Measurements from ENCODE around the gene SNN. TPM values are rescaled to one million over a fixed set of nuclear protein-coding genes. Genes with fewer than 3 reads are reported as not detected.

The SNN gene
- total RNA-seq, 4 donors from 2014 or later = 34.6 to 40.3 (median 39.7) TPM

DNA sequence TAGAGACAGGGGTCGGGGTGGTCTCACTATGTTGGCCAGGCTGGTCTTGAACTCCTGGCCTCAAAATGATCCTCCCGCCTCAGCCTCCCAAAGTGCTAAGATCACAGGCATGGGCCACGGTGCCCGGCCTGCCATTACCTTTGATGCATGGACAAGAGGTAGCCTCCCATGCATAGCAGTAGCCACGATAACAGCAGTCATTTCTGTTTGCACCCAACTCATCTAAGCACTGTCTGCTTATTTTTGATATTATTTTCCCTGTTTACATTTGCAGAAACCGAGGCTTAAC is 37.5 kb upstream of the SNN start:
- TF ChIP-seq EP300 (IDR thresholded peaks at IDR 0.05) = no peak
- no peak for TF ChIP-seq POLR2AphosphoS5 (IDR thresholded peaks at IDR 0.05)
- TF ChIP-seq, protein P1, sequence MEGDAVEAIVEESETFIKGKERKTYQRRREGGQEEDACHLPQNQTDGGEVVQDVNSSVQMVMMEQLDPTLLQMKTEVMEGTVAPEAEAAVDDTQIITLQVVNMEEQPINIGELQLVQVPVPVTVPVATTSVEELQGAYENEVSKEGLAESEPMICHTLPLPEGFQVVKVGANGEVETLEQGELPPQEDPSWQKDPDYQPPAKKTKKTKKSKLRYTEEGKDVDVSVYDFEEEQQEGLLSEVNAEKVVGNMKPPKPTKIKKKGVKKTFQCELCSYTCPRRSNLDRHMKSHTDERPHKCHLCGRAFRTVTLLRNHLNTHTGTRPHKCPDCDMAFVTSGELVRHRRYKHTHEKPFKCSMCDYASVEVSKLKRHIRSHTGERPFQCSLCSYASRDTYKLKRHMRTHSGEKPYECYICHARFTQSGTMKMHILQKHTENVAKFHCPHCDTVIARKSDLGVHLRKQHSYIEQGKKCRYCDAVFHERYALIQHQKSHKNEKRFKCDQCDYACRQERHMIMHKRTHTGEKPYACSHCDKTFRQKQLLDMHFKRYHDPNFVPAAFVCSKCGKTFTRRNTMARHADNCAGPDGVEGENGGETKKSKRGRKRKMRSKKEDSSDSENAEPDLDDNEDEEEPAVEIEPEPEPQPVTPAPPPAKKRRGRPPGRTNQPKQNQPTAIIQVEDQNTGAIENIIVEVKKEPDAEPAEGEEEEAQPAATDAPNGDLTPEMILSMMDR (IDR thresholded peaks at IDR 0.05) = no peak
- TF ChIP-seq POLR2A (IDR thresholded peaks at IDR 0.05) = no peak
- no peaks in the 10 kb centered on the region for H3K9me3 ChIP-seq
- no peaks in the 10 kb centered on the region for H3K36me3 ChIP-seq
- WGBS, 2 donors (ENCODE audit: low coverage in 1 of 2) = 100% methylated on average over 2 of the region's 6 CpGs; no CpG with 5 or more reads in 1 of the 2 donors
- no peak for ATAC-seq
- H3K4me1 ChIP-seq = peaks cover 0 to 42% (median 11%) of the 10 kb centered on the region in 3 donors
- H3K4me3 ChIP-seq = no peak overlapping the region
- no peak overlapping the region for H3K27ac ChIP-seq
- H3K27me3 ChIP-seq = no peaks in the 10 kb centered on the region

DNA sequence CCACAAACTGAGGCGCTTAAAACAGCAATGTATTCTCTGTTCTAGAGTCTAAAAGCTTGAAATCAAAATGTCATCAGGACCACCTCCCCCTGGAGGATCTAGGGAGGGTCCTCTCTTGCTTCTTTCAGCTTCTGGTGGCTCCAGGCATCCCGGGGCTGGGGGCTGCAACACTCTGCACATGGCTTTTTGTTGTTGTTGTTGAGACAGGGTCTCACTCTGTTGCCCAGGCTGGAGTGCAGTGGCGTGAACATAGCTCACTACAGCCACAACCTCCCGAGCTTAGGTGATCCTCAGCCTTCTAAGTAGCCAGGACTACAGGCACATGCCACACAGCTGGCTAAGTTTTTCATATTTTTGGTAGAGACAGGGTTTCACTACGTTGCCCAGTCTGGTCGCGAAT is 37.0 kb upstream of the SNN start:
- WGBS, 2 donors (ENCODE audit: low coverage in 1 of 2) = 90 to 100% methylated on average over 2 to 3 of the region's 7 CpGs
- no peak for TF ChIP-seq POLR2AphosphoS5 (IDR thresholded peaks at IDR 0.05)
- no peak for TF ChIP-seq POLR2A (IDR thresholded peaks at IDR 0.05)
- TF ChIP-seq, protein P1 (IDR thresholded peaks at IDR 0.05) = no peak
- TF ChIP-seq EP300 (IDR thresholded peaks at IDR 0.05) = no peak
- Histone ChIP-seq H3K27me3 (no peaks in the 10 kb centered on the region), H3K27ac (no peak overlapping the region), H3K4me1 (peaks cover 0 to 42% (median 11%) of the 10 kb centered on the region in 3 donors), H3K36me3 (no peaks in the 10 kb centered on the region), H3K9me3 (no peaks in the 10 kb centered on the region), H3K4me3 (no peak overlapping the region)
- no peak for ATAC-seq

DNA sequence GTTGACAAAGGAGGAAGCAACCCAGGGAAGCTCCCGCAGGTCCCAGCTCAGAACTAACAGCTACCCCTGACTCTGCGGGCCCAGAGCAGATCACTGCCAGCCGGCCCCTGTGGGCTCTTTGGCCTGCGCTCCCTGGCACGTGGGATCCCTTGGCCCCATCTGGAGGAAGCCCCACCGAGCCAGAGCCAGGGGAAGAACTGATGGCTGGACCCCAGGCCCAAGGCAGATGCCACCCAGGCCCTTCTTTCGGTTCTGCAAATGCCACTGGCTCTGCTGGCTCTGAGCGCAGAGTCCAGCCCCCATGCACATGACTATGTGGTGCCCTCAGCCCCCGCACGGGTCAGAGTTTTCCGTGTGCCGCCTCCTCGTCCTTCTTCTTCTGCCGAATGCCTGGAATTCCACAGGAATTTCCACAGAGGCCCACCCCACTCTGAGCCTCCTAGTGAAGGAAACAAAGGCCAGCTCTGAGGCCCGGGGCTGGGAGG is 35.8 kb upstream of the SNN start:
- Histone ChIP-seq H3K4me3 (no peak overlapping the region), H3K9me3 (no peaks in the 10 kb centered on the region), H3K27ac (peak overlapping the region in 3 of 4 donors; percentile 68 to 79 (median 72)), H3K36me3 (no peaks in the 10 kb centered on the region), H3K27me3 (no peaks in the 10 kb centered on the region), H3K4me1 (peaks cover 0 to 42% (median 11%) of the 10 kb centered on the region in 3 donors)
- WGBS, 2 donors (ENCODE audit: low coverage in 1 of 2) = 0 to 72% methylated on average over 2 of the region's 15 CpGs
- TF ChIP-seq POLR2A (IDR thresholded peaks at IDR 0.05) (peak in 1 of 2 donors; percentile 12), POLR2AphosphoS5 (IDR thresholded peaks at IDR 0.05) (peak; percentile 79)
- TF ChIP-seq, protein P1 (IDR thresholded peaks at IDR 0.05) = no peak
- peak; percentile 72 for ATAC-seq

DNA sequence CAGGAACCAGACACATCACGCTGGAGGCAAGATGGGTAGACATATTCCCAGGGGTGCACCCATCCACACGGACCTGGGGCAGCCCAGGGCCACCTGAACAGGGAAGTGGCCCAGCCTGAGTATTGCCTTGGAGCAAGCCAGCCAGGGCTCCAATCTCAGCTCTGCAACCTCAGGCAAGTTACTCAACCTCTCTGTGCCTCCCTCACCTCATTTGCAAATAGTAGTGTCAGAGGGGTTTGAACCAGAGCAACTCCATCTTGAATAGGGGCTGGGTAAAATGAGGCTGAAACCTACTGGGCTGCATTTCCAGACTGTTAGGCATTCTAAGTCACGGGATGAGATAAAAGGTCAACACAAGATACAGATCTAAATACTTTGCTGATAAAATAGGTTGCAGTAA is 35.1 kb upstream of the SNN start:
- H3K36me3 ChIP-seq = no peaks in the 10 kb centered on the region
- peak overlapping the region in 3 of 4 donors; percentile 68 to 79 (median 72) for H3K27ac ChIP-seq
- no peak for ATAC-seq
- TF ChIP-seq EP300 (IDR thresholded peaks at IDR 0.05) = no peak
- TF ChIP-seq, protein P1 (IDR thresholded peaks at IDR 0.05) = no peak
- TF ChIP-seq POLR2AphosphoS5 (IDR thresholded peaks at IDR 0.05) = no peak
- TF ChIP-seq POLR2A (IDR thresholded peaks at IDR 0.05) = no peak
- H3K4me1 ChIP-seq = peaks cover 0 to 40% (median 11%) of the 10 kb centered on the region in 3 donors
- WGBS, 2 donors (ENCODE audit: low coverage in 1 of 2) = 100% methylated on average over 1 of the region's 3 CpGs
- no peak overlapping the region for H3K4me3 ChIP-seq
- no peaks in the 10 kb centered on the region for H3K27me3 ChIP-seq
- H3K9me3 ChIP-seq = no peaks in the 10 kb centered on the region

DNA sequence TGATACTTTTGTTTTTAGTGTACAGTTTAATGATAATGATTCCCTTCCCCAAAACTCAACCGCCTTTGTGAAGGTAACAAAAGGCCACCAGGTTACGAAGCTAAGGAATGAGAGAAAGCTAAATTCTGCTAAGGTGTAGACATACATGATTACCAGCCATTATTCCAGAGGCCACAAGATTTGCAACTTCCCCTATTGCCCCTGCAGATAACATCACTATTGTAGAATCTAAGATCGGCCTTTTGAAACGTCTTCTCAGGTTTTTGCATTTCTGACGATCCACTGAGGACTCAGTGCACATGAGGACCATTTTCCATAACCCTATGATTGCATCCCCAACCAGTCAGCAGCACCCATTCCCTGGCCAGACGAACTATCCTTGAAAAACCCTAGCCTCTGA is 33.9 kb upstream of the SNN start:
- Histone ChIP-seq H3K27ac (no peak overlapping the region), H3K4me1 (peaks cover 0 to 28% (median 11%) of the 10 kb centered on the region in 3 donors), H3K27me3 (no peaks in the 10 kb centered on the region), H3K9me3 (no peaks in the 10 kb centered on the region), H3K4me3 (no peak overlapping the region), H3K36me3 (no peaks in the 10 kb centered on the region)
- ATAC-seq = no peak
- no peak for TF ChIP-seq EP300 (IDR thresholded peaks at IDR 0.05)
- TF ChIP-seq POLR2A (IDR thresholded peaks at IDR 0.05) = no peak
- TF ChIP-seq, protein P1 (IDR thresholded peaks at IDR 0.05) = no peak
- TF ChIP-seq POLR2AphosphoS5 (IDR thresholded peaks at IDR 0.05) = no peak
- WGBS, 2 donors (ENCODE audit: low coverage in 1 of 2) = 80 to 89% methylated on average over 4 to 5 of the region's 6 CpGs

All from gastroesophageal sphincter (tissue), 4 donors.